DMS153 (cell line): ENCODE data around the gene SDC1.

Experiments used
- DNase-seq: peaks from one replicate; lab custom pipeline; 2025; lab: John Stamatoyannopoulos, UW

Gene SDC1

GRCh38 chr2:20170704-20171250, 54.2 kb downstream of the SDC1 start:
- no peak for DNase-seq

DNA sequence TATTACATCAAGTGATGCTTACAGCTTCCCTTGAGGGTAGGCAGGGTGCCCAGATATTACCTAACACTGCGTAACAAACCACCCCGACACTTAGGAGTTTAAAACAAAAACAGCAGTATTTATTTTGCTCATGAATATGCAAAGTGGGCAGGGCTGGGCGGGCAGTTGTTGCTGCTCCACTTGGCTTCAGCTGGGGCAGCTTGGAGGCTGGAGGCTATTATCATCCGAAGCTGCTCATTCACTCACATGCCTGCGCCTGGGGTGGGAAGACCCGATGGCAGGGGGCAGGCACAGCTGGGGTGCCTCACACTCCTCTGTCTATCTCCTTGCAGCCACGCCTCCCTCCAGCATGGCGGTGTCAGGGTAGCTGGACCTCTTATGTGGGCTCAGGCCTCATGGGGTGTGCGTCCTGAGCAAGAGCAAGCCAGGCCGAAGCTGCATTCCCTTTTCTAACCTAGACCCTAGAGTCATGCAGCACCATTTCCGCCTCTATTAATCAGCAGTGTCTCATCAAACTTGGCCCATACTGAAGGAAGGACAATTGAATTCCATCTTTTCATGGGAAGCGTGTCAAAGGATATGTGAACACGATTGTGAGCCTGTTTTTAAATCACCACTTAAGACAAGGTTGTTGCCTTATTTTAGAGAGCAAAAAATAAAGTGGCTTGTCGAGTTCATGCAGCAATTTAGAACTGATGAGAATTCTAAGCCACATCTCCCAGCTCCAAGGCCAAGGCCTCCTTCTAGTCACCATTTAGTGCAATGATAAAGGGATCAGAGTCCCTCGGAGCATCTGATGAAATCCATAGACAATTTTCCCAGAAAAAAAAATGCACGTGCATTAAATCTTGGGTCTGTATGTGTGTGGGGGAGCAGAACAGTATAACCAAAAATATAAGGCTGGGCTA, 54.9 kb downstream of the SDC1 start:
- DNase-seq = no peak

DNA sequence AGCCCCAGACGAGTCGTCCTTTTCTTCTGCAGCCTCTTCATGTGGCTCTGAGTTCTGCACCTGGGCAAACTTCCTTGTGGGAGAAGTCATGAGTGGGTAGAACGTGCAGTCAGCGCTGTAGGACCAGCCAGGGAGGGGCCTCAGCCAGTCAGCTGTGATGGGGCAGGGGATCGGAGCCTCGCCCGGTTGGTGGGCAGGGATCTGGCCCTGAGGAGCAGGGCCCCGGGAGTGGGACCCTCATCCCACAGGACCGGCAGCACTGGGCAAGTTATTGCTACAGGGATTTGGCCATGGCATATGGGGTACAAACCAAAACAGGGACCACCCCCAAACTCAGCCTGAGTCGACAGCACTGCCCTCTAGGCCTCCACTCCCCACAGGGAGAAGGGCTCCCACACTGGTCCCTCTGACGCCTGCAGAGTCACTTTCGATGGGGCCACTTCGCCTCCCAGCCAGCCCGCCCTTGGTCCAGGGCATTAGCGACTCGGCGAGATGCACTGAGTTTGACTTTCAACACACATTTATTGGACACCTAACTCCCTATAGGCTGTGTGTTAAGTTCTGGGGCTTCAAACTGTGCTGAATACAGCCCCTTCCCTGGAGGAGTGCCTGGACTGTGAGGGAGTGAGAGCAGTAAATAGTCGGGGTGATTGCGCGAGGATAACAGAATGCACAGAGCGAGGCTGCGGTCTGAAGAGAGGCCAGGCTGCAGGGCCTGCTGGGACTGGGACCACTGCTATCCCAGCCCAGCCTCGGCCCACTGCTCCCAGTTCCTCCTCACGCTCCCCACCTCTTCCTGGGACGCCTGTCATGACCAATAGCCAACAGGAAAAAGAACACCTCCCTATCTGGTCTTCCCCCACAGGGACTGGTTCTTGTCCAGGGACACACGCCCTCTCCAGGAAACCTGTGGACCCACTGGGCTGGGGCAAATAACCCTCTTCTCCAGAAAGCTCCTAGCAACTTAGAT, 55.9 kb downstream of the SDC1 start:
- no peak for DNase-seq

DNA sequence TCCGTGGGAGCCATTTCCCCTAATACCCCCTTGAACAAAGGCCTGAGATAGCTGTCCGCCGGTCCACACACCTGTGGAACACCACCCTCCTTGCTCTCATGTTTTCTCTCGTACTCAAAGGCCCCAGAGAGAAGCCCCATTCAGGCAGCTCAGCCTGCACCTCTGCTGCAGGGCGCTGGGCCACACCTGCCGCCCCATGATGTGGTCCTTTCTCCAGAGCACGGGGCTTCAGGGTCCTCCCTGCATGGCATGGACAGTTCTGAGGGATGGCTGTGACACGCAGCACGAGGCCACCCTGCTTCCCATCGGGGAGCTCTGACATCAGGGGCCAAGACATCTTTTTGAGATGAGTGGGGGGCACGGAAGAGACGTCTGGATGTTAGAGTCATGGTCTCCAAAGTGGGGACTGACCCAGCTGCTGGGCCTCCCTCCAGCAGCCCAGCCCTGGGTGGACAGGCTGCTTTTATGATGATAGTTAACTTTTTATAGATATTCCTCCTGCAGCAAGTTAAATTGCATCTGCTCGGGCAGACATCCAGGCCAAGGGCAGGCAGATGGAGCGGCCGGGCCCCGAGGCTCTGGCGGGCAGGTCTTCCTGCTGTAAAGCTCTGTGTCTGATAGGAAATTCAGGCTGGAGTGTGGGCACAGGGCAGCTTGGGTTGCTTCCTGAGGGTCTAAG, 56.7 kb downstream of the SDC1 start:
- no peak for DNase-seq

GRCh38 chr2:20167356-20167755, 57.6 kb downstream of the SDC1 start:
- no peak for DNase-seq

DNA sequence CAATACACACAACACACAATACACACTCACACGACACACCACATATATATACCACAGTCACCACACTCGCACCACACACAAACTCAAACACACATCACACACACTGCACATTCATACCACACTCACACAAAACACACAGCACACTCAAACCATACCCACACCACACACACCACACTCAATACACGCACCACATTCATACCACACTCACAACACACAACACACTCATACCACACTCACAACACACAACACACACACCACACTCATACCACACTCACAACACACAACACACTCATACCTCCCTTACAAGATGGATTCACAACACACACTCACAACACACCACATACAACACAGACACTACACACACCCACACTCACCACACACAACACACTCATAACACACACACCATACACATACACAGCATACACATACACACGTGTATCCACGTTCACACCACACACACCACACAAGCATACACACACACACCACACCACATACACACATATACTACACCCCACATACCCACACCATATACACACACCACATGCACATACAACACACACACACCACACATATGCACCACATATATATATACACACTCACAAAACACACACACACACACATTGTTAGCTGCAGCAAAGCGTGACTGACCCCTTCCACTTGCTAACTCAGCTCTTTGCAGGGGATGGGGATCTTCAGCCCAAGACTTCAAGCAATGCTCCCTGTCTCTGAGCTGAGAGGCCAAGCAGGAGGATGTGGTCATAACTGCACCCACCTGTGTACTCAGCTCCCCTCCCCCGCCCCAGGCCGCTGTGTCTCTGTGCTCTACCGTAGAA, 59.0 kb downstream of the SDC1 start:
- DNase-seq = no peak

DNA sequence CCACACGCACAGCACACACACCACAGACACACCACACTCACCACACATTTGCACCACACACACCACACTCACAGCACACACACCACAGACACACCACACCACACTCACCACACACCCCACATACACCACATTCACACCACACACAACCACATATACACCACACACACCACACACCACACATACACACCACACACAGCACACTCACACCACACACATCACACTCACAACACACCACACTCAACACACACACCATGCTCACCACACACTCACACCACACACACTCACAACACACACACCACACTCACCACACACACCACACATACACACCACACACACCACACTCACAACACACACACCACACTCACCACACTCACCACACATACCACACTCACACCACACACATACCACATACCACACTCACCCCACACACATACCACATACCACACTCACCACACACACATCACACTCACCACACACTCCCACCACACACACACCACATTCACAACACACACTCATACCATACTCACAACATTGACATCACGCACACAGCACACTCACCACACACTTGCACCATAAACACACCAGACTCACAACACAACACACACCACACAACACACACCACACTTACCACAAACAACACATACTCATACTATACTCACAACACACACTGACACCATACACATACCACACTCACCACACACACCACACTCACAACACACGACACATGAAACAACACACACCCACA, 60.0 kb downstream of the SDC1 start:
- DNase-seq = no peak

DNA sequence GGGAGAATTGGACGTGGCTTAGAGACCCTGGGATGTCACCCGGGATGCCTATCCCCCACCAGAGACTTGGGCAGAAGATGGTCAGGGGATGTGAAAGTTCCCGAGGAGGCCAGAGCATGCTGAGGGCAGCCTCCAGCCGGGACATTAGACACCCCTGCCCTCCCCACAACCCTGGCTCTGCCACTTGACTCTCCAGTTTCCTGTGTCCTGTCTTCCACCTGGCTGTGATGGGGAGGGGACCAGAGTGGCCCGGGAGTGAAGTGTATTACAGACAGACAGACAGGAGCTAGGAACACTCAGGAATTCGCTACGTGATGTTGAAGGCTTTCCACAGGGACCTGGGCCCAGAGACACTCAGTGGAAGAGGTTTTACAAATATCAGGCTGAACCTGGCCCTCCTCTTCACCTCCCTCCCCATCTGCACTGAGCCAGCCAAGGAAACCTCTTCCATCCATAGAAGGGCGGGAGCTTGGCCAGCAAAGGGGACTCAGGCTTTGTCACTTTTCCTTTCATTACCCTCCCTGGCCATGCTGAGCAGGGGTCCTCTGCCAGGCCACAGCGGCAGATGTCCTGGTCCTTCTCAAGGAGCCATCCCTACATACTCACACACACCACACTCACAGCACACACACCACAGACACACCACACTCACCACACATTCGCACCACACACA, 60.7 kb downstream of the SDC1 start:
- DNase-seq = no peak

DNA sequence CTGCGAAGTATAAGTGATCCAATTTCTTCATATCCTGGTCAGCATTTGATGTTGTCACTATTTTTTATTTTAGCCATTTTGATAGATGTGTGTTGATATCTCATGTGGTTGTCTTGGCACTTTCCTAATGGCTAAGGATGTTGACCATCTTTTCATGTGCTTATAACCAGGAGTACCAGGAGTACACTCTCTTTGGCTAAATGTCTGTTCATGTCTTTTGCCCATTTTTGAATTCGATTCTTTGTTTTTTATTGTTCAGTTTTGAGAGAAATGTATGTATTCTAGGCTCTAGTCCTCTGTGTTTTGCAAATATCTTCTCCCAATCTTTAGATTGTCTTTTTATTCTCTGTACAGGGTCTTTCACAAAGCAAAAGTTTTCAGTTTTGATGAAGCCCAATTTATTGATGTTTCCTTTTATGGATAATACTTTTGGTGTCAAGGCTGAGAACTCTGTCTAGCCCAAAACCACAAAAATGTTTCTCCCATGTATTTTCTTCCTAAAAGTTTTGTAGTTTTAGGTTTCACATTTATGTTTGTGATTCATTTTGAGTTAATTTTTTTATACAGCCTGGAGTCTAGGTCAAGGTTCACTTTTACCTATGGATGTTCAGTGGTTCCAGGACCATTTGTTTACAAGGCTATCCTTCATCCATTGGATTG, 65.4 kb downstream of the SDC1 start:
- DNase-seq = no peak

GRCh38 chr2:20157193-20157891, 67.6 kb downstream of the SDC1 start:
- no peak for DNase-seq

DNA sequence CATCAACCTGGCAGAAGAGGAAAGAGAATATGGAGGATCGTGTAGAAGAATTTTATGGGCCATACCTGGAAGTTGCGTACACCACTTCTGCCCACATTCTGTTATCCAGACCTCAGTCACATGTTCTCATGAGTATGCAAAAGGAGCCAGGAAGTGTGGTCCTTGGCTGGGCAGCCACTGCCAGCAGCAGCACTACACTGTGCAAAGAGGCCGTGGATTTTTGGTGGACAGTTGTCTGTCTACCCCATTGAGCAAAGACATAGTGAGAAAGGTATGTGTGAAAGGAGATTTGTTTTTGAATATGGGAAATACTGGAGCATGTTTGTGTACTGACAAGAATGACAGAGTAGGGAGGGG, 68.1 kb downstream of the SDC1 start:
- no peak for DNase-seq

DNA sequence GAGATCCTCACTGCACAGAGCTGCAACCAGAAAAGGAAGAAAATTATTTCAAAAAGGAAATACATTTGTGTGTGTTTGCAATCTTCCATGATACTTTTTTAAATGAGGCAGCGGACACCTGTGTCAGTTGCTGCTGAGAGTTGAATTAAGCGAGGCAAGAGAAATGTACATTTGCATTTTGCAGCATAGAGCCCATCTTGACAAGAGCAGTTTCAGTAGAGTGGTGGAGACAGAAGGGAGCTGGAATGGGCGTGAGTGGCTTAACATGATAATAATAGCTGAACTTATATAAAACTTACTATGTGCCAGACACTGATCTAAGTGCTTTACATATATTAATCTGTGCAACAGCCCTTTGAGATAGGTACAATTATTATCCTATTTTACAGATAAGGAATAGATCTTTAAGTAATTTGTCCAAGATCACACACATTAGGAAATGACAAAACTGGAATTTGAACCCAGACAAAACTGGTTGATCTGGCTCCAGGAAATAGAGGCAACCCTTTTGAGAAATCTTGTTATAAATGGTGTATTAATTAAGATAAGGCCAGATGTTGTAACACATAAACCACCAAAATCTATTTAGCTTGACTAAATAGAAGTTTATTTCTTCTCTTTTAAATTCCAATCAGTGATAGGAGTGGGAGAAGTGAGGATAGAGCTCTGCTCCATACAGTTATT, 68.7 kb downstream of the SDC1 start:
- no peak for DNase-seq

- DNase-seq = no peak
Measured at GRCh38 chr2:20153131-20153851, 71.6 kb downstream of the SDC1 start.

DNA sequence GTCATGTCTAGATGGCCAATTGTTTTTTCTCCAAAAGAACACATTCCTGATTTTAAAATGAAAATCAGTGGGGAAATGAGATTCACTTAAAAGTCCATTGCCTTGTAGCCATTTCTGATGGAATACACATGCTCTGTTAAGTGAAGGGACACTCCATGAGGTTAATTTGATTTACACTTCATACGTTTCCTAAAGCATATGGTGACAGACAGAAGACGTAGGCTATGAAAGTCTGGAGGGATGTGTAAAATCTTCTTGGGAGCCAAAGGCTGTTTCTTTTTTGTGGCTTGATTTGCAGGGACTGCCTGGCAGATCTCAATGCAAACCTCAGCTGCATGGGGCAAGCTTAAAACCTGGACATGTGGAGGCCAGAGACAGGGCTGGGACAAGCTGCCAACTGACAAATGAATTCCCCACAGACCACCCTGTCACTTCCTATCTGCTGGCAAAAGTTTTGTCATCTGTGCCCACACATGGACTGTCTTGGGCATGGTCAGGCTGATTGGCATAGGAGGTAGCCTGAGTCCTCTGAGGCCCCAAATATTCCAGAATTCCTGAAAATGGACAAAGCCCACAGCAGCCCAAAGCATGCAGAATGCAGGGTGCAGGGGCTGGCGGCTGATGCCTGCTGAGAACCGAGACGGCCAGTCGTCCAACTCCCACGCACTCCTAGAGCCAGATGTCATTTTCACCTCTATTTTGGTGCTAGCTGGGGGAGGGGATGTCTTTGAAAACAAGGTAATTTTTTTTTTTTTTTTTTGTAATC, 73.9 kb downstream of the SDC1 start:
- DNase-seq = no peak
